Activated naive CD8-positive, alpha-beta T cell (primary cell): ENCODE results near the gene CYP2C19.
"Not testable (repeated sequence)": the region's sequence is repeated elsewhere in the genome, so short reads cannot be mapped to it uniquely, and the experiment has no call there.

Experiments used
- H3K27ac Mint-ChIP-seq: one replicate; pipeline ENCODE4 v1.8.0; 2021; ENCODE audit warnings: mixed read lengths
- H3K27me3 Mint-ChIP-seq: one replicate; pipeline ENCODE4 v1.8.0; 2021; ENCODE audit warnings: mixed read lengths
- H3K36me3 Mint-ChIP-seq: one replicate; pipeline ENCODE4 v1.8.0; 2021; ENCODE audit warnings: mixed read lengths
- H3K4me1 Mint-ChIP-seq: one replicate; pipeline ENCODE4 v1.8.0; 2021; ENCODE audit warnings: low read depth, mixed read lengths
- H3K4me3 Mint-ChIP-seq: one replicate; pipeline ENCODE4 v1.8.0; 2021; ENCODE audit warnings: mild to moderate bottlenecking, mixed read lengths
- H3K9me3 Mint-ChIP-seq: one replicate; pipeline ENCODE4 v1.8.0; 2021; ENCODE audit warnings: low read depth, mixed read lengths

CYP2C19 gene

GRCh38 chr10:94846204-94846603 is 83.7 kb downstream of the CYP2C19 start:
- Mint-ChIP-seq H3K27me3 (no peaks in the 10 kb centered on the region), H3K27ac (no peak overlapping the region), H3K9me3 (no peaks in the 10 kb centered on the region), H3K4me1 (no peaks in the 10 kb centered on the region), H3K36me3 (no peaks in the 10 kb centered on the region), H3K4me3 (no peak overlapping the region)

DNA sequence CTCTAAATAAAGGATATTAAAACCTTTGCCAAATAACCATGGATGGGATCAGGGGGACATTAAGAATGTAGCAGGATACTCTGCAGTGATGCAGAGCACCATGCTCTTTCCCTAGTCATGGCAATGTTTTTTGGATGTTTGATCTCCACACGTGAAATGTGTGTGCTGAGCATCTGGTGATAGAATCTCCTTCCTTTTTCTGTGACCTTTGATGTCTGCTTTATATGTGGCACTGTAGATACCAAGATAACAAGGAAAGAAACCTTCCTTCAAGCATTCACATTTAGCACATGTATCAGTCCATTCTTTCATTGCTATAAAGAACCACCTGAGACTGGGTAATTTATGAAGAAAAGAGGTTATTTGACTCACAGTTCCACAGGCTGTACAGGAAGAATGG is 88.3 kb downstream of the CYP2C19 start:
- H3K9me3 Mint-ChIP-seq = no peaks in the 10 kb centered on the region
- no peak overlapping the region for H3K4me3 Mint-ChIP-seq
- no peaks in the 10 kb centered on the region for H3K36me3 Mint-ChIP-seq
- H3K27me3 Mint-ChIP-seq = no peaks in the 10 kb centered on the region
- H3K4me1 Mint-ChIP-seq = no peaks in the 10 kb centered on the region
- H3K27ac Mint-ChIP-seq = no peak overlapping the region

GRCh38 chr10:94851263-94851662 is 88.8 kb downstream of the CYP2C19 start:
- H3K9me3 Mint-ChIP-seq = no peaks in the 10 kb centered on the region
- no peak overlapping the region for H3K27ac Mint-ChIP-seq
- H3K4me3 Mint-ChIP-seq = no peak overlapping the region
- H3K4me1 Mint-ChIP-seq = no peaks in the 10 kb centered on the region
- H3K36me3 Mint-ChIP-seq = no peaks in the 10 kb centered on the region
- no peaks in the 10 kb centered on the region for H3K27me3 Mint-ChIP-seq

- Mint-ChIP-seq H3K27ac (no peak overlapping the region), H3K9me3 (no peaks in the 10 kb centered on the region), H3K4me1 (no peaks in the 10 kb centered on the region), H3K27me3 (no peaks in the 10 kb centered on the region), H3K36me3 (no peaks in the 10 kb centered on the region), H3K4me3 (no peak overlapping the region)
Measured at GRCh38 chr10:94852438-94852837, 90.0 kb downstream of the CYP2C19 start.

DNA sequence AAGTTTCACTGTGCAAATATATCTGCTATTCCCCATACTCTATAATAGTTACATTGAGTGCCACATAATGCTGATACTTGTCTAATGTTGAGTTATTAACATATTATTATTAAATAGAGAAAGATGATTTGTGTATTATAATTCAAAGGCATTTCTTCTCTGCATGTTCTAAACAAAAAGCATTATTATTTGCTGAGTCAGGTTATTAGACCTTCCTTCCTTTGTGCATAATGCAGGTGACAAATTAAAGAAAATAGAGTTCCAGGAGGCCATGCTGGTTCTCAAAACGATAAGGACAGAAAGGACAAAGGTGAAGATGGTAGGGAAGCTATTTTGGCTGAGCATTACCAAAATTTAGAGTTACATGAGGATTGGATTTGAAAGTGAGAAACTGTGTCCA is 90.6 kb downstream of the CYP2C19 start:
- no peaks in the 10 kb centered on the region for H3K9me3 Mint-ChIP-seq
- no peak overlapping the region for H3K4me3 Mint-ChIP-seq
- no peaks in the 10 kb centered on the region for H3K36me3 Mint-ChIP-seq

DNA sequence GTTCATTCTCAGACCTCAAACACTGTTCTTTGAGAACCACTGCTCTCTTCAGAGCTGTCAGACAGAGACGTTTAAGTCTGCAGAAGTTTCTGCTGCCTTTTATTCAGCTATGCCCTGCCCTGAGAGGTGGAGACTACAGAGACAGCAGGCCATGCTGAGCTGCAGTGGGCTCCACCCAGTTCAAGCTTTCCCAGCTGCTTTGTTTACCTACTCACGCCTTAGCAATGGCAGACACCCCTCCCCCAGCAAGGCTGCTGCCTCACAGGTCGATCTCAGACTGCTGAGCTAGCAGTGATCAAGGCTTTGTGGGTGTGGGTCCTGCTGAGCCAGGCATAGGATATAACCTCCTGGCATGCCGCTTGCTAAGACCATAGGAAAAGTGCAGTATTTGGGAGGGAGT is 95.5 kb downstream of the CYP2C19 start:
- no peaks in the 10 kb centered on the region for H3K27me3 Mint-ChIP-seq
- no peaks in the 10 kb centered on the region for H3K36me3 Mint-ChIP-seq
- H3K4me1 Mint-ChIP-seq = no peaks in the 10 kb centered on the region
- H3K9me3 Mint-ChIP-seq = no peaks in the 10 kb centered on the region
- H3K4me3 Mint-ChIP-seq = no peak overlapping the region
- H3K27ac Mint-ChIP-seq = no peak overlapping the region

More for the DNA sequence above, 90.6 kb downstream of the CYP2C19 start:
- H3K27me3 Mint-ChIP-seq = no peaks in the 10 kb centered on the region
- H3K27ac Mint-ChIP-seq = no peak overlapping the region
- H3K4me1 Mint-ChIP-seq = no peaks in the 10 kb centered on the region

DNA sequence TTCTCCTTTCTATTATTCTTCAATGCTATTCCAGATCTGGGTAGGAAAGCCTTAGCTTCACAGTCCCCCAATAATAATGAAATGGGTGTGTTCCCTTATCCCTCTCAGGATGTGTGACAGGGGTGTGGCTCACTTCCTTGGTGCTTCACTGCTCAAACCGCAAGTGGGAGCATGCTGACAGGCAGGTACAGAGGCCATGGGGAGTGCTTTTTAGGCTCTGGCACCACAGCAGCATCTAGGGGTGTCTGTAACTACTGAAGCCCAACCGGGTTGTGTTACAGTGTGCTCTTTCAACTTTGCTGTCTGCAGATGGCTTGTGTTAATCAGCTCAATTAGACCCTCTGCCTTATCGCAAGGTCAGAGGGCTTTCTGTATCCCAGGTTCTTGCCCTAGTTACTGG is 96.6 kb downstream of the CYP2C19 start:
- Mint-ChIP-seq H3K36me3 (no peaks in the 10 kb centered on the region), H3K9me3 (peaks cover 6% of the 10 kb centered on the region), H3K4me3 (no peak overlapping the region), H3K27me3 (no peaks in the 10 kb centered on the region), H3K4me1 (no peaks in the 10 kb centered on the region), H3K27ac (no peak overlapping the region)

DNA sequence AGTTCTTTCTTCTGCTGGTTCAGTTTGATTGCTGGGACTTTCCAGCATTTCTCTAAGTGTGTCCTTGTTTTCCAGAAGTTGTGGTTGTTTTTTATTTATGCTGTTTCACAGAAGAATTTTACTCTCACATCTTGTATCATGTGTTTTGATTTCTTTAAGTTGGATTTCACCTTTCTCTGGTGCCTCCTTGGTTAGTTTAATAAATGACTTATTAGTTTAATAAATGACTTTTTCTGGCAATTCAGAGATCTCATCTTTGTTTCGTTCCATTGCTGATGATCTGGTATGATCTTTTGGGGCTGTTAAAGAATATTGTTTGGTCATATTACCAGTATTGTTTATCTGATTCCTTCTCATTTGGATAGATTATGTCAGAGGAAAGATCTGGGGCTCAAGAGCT is 116.2 kb downstream of the CYP2C19 start:
- no peaks in the 10 kb centered on the region for H3K27me3 Mint-ChIP-seq
- peaks cover 5% of the 10 kb centered on the region for H3K9me3 Mint-ChIP-seq
- no peak overlapping the region for H3K27ac Mint-ChIP-seq
- no peaks in the 10 kb centered on the region for H3K36me3 Mint-ChIP-seq
- no peak overlapping the region for H3K4me3 Mint-ChIP-seq
- no peaks in the 10 kb centered on the region for H3K4me1 Mint-ChIP-seq

GRCh38 chr10:94879214-94879613 is 116.7 kb downstream of the CYP2C19 start:
- Mint-ChIP-seq H3K4me1 (no peaks in the 10 kb centered on the region), H3K27me3 (no peaks in the 10 kb centered on the region), H3K27ac (no peak overlapping the region), H3K4me3 (no peak overlapping the region), H3K36me3 (no peaks in the 10 kb centered on the region), H3K9me3 (peaks cover 5% of the 10 kb centered on the region)

DNA sequence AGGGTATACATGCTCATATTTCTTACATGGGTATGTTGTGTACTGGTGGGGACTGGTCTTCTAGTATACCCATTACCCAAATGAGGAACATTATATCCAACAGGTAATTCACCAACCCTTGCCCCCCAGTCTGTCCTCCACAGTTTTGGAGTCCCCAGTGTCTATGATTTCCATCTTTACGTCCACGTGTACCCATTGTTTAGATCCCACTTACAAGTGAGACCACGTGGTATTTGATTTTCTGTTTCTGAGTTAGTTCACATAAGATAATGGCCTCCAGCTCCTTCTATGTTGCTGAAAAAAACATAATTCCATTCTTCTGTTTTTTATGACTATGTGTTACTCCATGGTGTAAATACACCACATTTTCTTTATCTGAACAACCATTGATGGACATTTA is 126.6 kb downstream of the CYP2C19 start:
- H3K4me1 Mint-ChIP-seq = no peaks in the 10 kb centered on the region
- H3K9me3 Mint-ChIP-seq = no peaks in the 10 kb centered on the region
- H3K27me3 Mint-ChIP-seq = no peaks in the 10 kb centered on the region
- no peak overlapping the region for H3K4me3 Mint-ChIP-seq
- H3K36me3 Mint-ChIP-seq = no peaks in the 10 kb centered on the region
- H3K27ac Mint-ChIP-seq = no peak overlapping the region

- H3K9me3 Mint-ChIP-seq = no peaks in the 10 kb centered on the region
- no peaks in the 10 kb centered on the region for H3K36me3 Mint-ChIP-seq
- no peaks in the 10 kb centered on the region for H3K4me1 Mint-ChIP-seq
- no peak overlapping the region for H3K27ac Mint-ChIP-seq
- H3K4me3 Mint-ChIP-seq = no peak overlapping the region
- no peaks in the 10 kb centered on the region for H3K27me3 Mint-ChIP-seq
Measured at GRCh38 chr10:94890264-94891022, 128.0 kb downstream of the CYP2C19 start.

GRCh38 chr10:94898414-94898813 is 135.9 kb downstream of the CYP2C19 start:
- H3K4me3 Mint-ChIP-seq, H3K27me3 Mint-ChIP-seq, H3K36me3 Mint-ChIP-seq, H3K4me1 Mint-ChIP-seq, H3K27ac Mint-ChIP-seq, H3K9me3 Mint-ChIP-seq: not testable (repeated sequence)

DNA sequence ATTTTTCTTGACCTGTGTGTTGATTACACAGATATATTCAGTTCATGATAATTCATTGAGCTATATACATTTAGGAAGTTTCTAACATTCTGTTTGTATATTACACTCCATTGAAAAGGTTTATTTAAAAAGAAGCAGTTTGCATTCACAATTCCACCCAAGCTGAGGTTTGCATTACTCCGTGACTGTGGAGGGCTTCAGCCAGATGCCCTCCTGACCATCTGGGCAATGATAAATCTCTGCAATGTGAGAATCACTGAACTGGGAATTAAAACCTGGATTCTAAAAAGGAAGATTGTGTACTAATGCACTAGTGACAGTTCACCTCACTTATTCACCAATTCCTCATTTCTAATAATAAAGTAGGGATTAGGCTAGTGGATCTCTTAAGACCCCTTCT is 139.6 kb downstream of the CYP2C19 start:
- Mint-ChIP-seq H3K4me3 (no peak overlapping the region), H3K9me3 (no peaks in the 10 kb centered on the region), H3K27ac (no peak overlapping the region), H3K27me3 (no peaks in the 10 kb centered on the region), H3K4me1 (no peaks in the 10 kb centered on the region), H3K36me3 (no peaks in the 10 kb centered on the region)

GRCh38 chr10:94902570-94902969 is 140.1 kb downstream of the CYP2C19 start:
- H3K4me3 Mint-ChIP-seq = no peak overlapping the region
- no peaks in the 10 kb centered on the region for H3K36me3 Mint-ChIP-seq
- no peaks in the 10 kb centered on the region for H3K4me1 Mint-ChIP-seq
- H3K27ac Mint-ChIP-seq = no peak overlapping the region
- no peaks in the 10 kb centered on the region for H3K27me3 Mint-ChIP-seq
- no peaks in the 10 kb centered on the region for H3K9me3 Mint-ChIP-seq
